ENCODE results near the gene TBC1D5. TPM values are rescaled to one million over a fixed set of nuclear protein-coding genes. Genes with fewer than 3 reads are reported as not detected.

The TBC1D5 gene
- total and polyA plus RNA-seq, 7 donors: 7.2 to 82.3 (median 43.7) TPM

DNA sequence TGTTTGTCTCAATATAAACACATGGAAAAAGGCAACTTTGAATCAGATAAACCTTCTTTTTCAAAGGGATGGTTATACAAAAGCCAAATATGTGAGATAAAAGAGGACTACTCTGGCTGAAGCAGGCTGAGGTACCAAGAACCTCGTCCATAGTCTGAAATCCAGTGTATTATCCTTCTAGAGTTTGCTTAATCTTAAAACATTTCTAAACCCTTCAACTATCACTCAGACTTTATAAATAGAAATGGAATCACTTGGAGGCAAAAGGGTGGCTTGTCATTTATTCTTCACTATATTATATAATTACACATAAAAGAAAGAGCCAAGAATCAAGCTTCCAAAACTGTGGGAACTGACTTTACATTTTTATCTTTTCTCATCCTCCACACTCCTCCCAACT lies 554.1 kb downstream of the TBC1D5 start:
- Histone ChIP-seq H3K27me3 (no peaks in the 10 kb centered on the region), H3K4me3 (no peak overlapping the region), H3K4me1 (peaks cover 0 to 17% (median 2%) of the 10 kb centered on the region in 4 donors), H3K36me3 (peaks cover 0 to 17% (median 3%) of the 10 kb centered on the region in 4 donors), H3K27ac (no peak overlapping the region), H3K9me3 (no peaks in the 10 kb centered on the region)
- no peak for TF ChIP-seq POLR2AphosphoS5 (IDR thresholded peaks at IDR 0.05)
- intact Hi-C loops (cut with DNase I): no loop called here
- WGBS, 2 donors: 84 to 86% methylated on average over 1 of the region's 1 CpG
- no peak for DNase-seq

DNA sequence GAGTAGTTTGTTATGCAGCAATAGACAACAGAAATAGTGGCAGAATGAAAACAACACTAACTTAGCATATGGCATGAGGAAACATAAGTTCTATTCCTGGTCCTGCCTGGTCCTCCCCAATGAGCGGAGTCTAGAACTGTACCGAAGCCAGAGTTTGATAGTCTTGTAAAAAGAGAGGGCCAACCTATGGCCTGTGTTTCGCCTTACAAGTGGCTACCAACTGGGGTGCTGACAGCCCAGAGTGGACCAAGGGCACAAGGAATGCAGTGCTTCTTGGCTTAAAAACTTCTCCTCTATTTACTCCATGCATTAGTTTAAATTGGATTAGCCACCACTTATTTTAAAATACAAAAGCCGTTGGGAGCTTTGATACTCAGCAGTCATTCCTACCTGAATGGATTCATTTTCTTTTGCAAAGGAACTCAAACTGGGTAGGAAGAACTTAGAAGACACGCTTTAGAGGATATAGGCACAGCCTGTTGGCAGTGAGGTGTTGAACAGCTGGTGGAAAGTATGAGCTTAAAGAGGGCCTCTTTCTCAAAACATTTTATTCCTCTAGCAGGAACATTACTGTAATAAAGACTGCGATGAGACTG lies 554.7 kb downstream of the TBC1D5 start:
- H3K9me3 ChIP-seq: no peaks in the 10 kb centered on the region
- no peaks in the 10 kb centered on the region for H3K27me3 ChIP-seq
- no peak for DNase-seq
- no peak overlapping the region for H3K4me3 ChIP-seq
- peaks cover 0 to 17% (median 2%) of the 10 kb centered on the region in 4 donors for H3K4me1 ChIP-seq
- 86 to 92% methylated on average over 6 of the region's 6 CpGs for WGBS, 2 donors
- peaks cover 0 to 21% (median 3%) of the 10 kb centered on the region in 4 donors for H3K36me3 ChIP-seq
- intact Hi-C loops (cut with DNase I): no loop called here
- no peak overlapping the region for H3K27ac ChIP-seq
- TF ChIP-seq CTCF (IDR thresholded peaks at IDR 0.05) (no peak), POLR2AphosphoS5 (IDR thresholded peaks at IDR 0.05) (no peak), POLR2A (IDR thresholded peaks at IDR 0.05) (no peak), EP300 (IDR thresholded peaks at IDR 0.05) (no peak)

DNA sequence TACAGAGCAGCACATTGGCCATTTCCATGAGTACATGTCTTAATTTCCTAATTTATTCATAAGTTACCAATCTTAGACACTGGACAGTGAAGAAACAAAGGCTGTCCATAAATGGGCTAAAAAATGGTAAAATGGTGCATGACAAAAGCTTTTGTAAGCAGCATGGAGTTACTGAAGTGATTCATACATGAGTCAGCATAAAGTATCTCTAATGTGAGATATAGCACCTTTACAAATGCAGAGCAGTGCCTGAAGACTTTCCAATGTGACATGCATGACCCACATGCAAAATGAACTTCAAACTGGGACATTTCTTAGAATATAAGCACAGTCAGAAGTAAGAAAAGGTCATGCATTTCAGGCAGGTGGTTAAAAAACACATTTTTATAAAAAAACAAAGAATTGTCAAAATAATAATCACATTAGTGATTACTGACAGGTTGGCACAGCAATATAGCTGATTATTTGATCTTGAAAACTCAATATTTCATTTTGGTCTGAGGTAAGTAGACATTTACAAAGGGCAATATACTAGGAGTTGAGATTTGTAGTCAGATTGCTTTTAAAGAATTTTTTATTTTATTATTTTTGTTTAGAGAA lies 558.4 kb downstream of the TBC1D5 start:
- DNase-seq: no peak
- TF ChIP-seq POLR2A (IDR thresholded peaks at IDR 0.05) (no peak), CTCF (IDR thresholded peaks at IDR 0.05) (no peak), EP300 (IDR thresholded peaks at IDR 0.05) (no peak), POLR2AphosphoS5 (IDR thresholded peaks at IDR 0.05) (no peak)

DNA sequence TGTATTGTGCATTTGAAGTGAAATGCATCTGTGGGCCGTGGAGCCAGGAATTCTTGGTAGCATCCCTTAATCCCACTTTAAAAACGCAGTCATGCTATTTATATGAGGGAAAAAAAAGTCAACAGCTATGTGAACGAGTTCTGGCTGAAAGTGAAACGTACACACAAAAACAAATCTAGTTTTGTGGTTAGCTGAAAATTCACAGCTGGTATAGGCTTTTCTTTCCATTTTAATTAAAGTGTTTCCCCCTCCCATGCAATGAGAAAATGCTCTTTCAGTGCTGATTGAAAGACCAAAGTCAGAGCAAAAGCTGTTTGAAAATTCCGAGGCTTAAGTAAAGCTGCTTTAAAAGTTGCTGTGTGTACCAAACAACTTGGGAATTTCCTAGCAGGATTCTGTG lies 560.3 kb downstream of the TBC1D5 start:
- 44 to 80% methylated on average over 5 of the region's 5 CpGs for WGBS, 2 donors
- no peak for DNase-seq
- intact Hi-C loops (cut with DNase I): no loop called here
- TF ChIP-seq POLR2AphosphoS5 (IDR thresholded peaks at IDR 0.05) (no peak), EP300 (IDR thresholded peaks at IDR 0.05) (no peak), POLR2A (IDR thresholded peaks at IDR 0.05) (no peak), CTCF (IDR thresholded peaks at IDR 0.05) (no peak)
- H3K36me3 ChIP-seq: peaks cover 0 to 21% (median 3%) of the 10 kb centered on the region in 4 donors
- H3K27me3 ChIP-seq: no peaks in the 10 kb centered on the region
- no peak overlapping the region for H3K4me3 ChIP-seq
- H3K4me1 ChIP-seq: no peaks in the 10 kb centered on the region
- H3K9me3 ChIP-seq: no peaks in the 10 kb centered on the region
- no peak overlapping the region for H3K27ac ChIP-seq

More for the DNA sequence above, 558.4 kb downstream of the TBC1D5 start:
- no peaks in the 10 kb centered on the region for H3K27me3 ChIP-seq
- no peak overlapping the region for H3K4me3 ChIP-seq
- H3K36me3 ChIP-seq: peaks cover 0 to 21% (median 3%) of the 10 kb centered on the region in 4 donors
- H3K27ac ChIP-seq: no peak overlapping the region
- peaks cover 0 to 8% (median 2%) of the 10 kb centered on the region in 4 donors for H3K4me1 ChIP-seq
- intact Hi-C loops (cut with DNase I): no loop called here
- H3K9me3 ChIP-seq: no peaks in the 10 kb centered on the region

GRCh38 chr3:17181413-17181907 lies 561.0 kb downstream of the TBC1D5 start:
- H3K27me3 ChIP-seq: no peaks in the 10 kb centered on the region
- intact Hi-C loops (cut with DNase I): no loop called here
- no peak for DNase-seq
- no peak for TF ChIP-seq CTCF (IDR thresholded peaks at IDR 0.05)
- no peak for TF ChIP-seq POLR2AphosphoS5 (IDR thresholded peaks at IDR 0.05)
- no peak for TF ChIP-seq EP300 (IDR thresholded peaks at IDR 0.05)
- no peak for TF ChIP-seq POLR2A (IDR thresholded peaks at IDR 0.05)
- H3K4me1 ChIP-seq: peaks cover 0 to 6% (median 2%) of the 10 kb centered on the region in 4 donors
- H3K9me3 ChIP-seq: no peaks in the 10 kb centered on the region
- 89 to 93% methylated on average over 2 of the region's 2 CpGs for WGBS, 2 donors
- H3K27ac ChIP-seq: no peak overlapping the region
- no peak overlapping the region for H3K4me3 ChIP-seq
- H3K36me3 ChIP-seq: peaks cover 0 to 21% (median 3%) of the 10 kb centered on the region in 4 donors

Data from sigmoid colon (tissue), 7 donors.